GM12878 (cell line): ENCODE results near the gene OR4S1. TPM values are rescaled to one million over a fixed set of nuclear protein-coding genes. Genes with fewer than 3 reads are reported as not detected.

ENCODE experiments used
- ATAC-seq: fragments of 200-7000 bp; cut with Tn5 transposase; 3 replicates; pipeline ENCODE4 v1.9.1; 2020; ENCODE audit warnings: mild to moderate bottlenecking, moderate library complexity
- BruUV-seq: library from RNA; stranded (reverse); fragments of 400-500 nt; replicated peaks from 2 replicates; lab custom pipeline; 2021; lab: Mats Ljungman, UMichigan
- CTCF ChIA-PET: fragments of 300-600 bp; sonication (Branson Sonifier 250); formaldehyde crosslinking; extraction: SDS; loops from one replicate; lab custom pipeline; 2021; ENCODE audit warnings: inconsistent platforms; lab: Yijun Ruan, JAX
- POLR2A ChIA-PET: fragments of 350-600 bp; formaldehyde crosslinking; extraction: SDS; loops from one replicate; lab custom pipeline; 2021; ENCODE audit warnings: inconsistent platforms; lab: Charles Lee
- RAD21 ChIA-PET: fragments of 300-600 bp; sonication (Branson Sonifier 250); formaldehyde crosslinking; loops from one replicate; lab custom pipeline; 2023; ENCODE audit warnings: antibody characterized with exemption; ENCODE audit not compliant: unreplicated experiment; lab: Charles Lee
- SMC1A ChIA-PET: fragments of 300-600 bp; sonication (Branson Sonifier 250); formaldehyde crosslinking; loops from one replicate; lab custom pipeline; 2023; ENCODE audit not compliant: unreplicated experiment, uncharacterized antibody; lab: Charles Lee
- DNase-seq: peaks from one replicate; pipeline ENCODE4 v3.0.0-alpha.2; 2011; ENCODE audit warnings: low read depth, low spot score
- FAIRE-seq: peaks from 3 replicates; lab custom pipeline; 2011; peaks lifted over from hg19 to GRCh38; lab: Jason Lieb, UNC
- H2AFZ ChIP-seq: 2 replicates; pipeline ENCODE4 v1.6.0; 2011; ENCODE audit warnings: low read depth, low read length, control low read depth; ENCODE audit not compliant: control insufficient read depth
- H3K27ac ChIP-seq: 2 replicates; pipeline ENCODE4 v1.5.1; 2011; ENCODE audit warnings: control low read depth; ENCODE audit not compliant: control insufficient read depth, insufficient read depth
- H3K27me3 ChIP-seq, 2 experiments: replicated peaks in 1 of 2; 2 replicates each; pipeline versions ENCODE4 v1.6.0 to v1.6.1; 2011; ENCODE audit warnings: low read length in 1 of 2; ENCODE audit not compliant: control insufficient read depth in 2 of 2, insufficient read depth in 2 of 2
- H3K36me3 ChIP-seq, 2 experiments: 2 replicates each; pipeline ENCODE4 v1.5.1; 2011; ENCODE audit warnings: low read length in 1 of 2; ENCODE audit not compliant: control insufficient read depth in 2 of 2, insufficient read depth in 2 of 2
- H3K4me1 ChIP-seq: 2 replicates; pipeline ENCODE4 v1.6.1; 2011; ENCODE audit warnings: mild to moderate bottlenecking, low read length, moderate library complexity, mixed read lengths; ENCODE audit not compliant: control insufficient read depth, insufficient read depth
- H3K4me2 ChIP-seq: 2 replicates; pipeline ENCODE4 v1.6.0; 2011; ENCODE audit warnings: control low read depth; ENCODE audit not compliant: control insufficient read depth, insufficient read depth
- H3K4me3 ChIP-seq: fragments of 200-600 bp; sonication (generic); 2 replicates; pipeline ENCODE4 v1.5.1; 2016
- H3K79me2 ChIP-seq: 2 replicates; pipeline ENCODE4 v1.6.0; 2011; ENCODE audit warnings: low read length; ENCODE audit not compliant: control insufficient read depth, insufficient read depth
- H3K9ac ChIP-seq: 2 replicates; pipeline ENCODE4 v1.8.0; 2011; ENCODE audit warnings: low read length, control low read depth, mixed read lengths; ENCODE audit not compliant: control insufficient read depth, insufficient read depth
- H3K9me3 ChIP-seq: replicated peaks from 3 replicates; pipeline ENCODE4 v1.5.1; 2011; ENCODE audit warnings: mild to moderate bottlenecking, low read length; ENCODE audit not compliant: control insufficient read depth, insufficient read depth
- H4K20me1 ChIP-seq: 2 replicates; pipeline ENCODE4 v1.6.0; 2011; ENCODE audit not compliant: control insufficient read depth, insufficient read depth
- BCL11A ChIP-seq: IDR thresholded peaks from 2 replicates; pipeline ENCODE4 v1.6.1; 2011; ENCODE audit warnings: low read depth, low read length
- CBX5 ChIP-seq: sonication (generic); IDR thresholded peaks from 2 replicates; pipeline ENCODE4 v1.6.1; 2016; ENCODE audit warnings: low read depth, moderate library complexity, mild to moderate bottlenecking, inconsistent platforms
- EGR1 ChIP-seq, 2 experiments: IDR thresholded peaks; 1 replicate in 1 of 2; 2 replicates in 1 of 2; pipeline ENCODE4 v1.6.1; 2011 to 2012; ENCODE audit warnings: low read depth in 2 of 2, low read length in 2 of 2, borderline replicate concordance in 1 of 2, mild to moderate bottlenecking in 1 of 2, moderate library complexity in 1 of 2
- LARP7 ChIP-seq: fragments of 450-650 bp; IDR thresholded peaks from 2 replicates; pipeline ENCODE4 v1.6.1; 2017; ENCODE audit warnings: mild to moderate bottlenecking
- PBX3 ChIP-seq: IDR thresholded peaks from 2 replicates; pipeline ENCODE4 v1.6.1; 2011; ENCODE audit warnings: mild to moderate bottlenecking, low read depth, low read length, moderate library complexity; ENCODE audit not compliant: insufficient replicate concordance
- RAD51 ChIP-seq: fragments of 450-650 bp; IDR thresholded peaks from 2 replicates; pipeline ENCODE4 v1.6.1; 2016; ENCODE audit warnings: moderate library complexity, mild to moderate bottlenecking, inconsistent platforms
- SIX5 ChIP-seq: IDR thresholded peaks from 2 replicates; pipeline ENCODE4 v1.6.1; 2011; ENCODE audit warnings: mild to moderate bottlenecking, low read depth, low read length, moderate library complexity; ENCODE audit not compliant: severe bottlenecking
- ZBTB33 ChIP-seq: fragments of 450-650 bp; IDR thresholded peaks from 2 replicates; pipeline ENCODE4 v1.6.1; 2017; ENCODE audit warnings: mild to moderate bottlenecking
- WGBS: methylation state at CpG from one replicate; pipeline ENCODE4 v1.1.6; 2016; ENCODE audit warnings: low lambda C conversion rate; ENCODE audit not compliant: insufficient replicate concordance, insufficient coverage; ENCODE audit errors: missing lambda C conversion rate; 5-methylcytosine and 5-hydroxymethylcytosine counted together
- in situ Hi-C: fragments of 300-500 bp; cut with MboI; formaldehyde crosslinking; loops from 9 replicates; pipeline ENCODE4 v1.14.3; 2018; ENCODE audit warnings: mixed read lengths
- intact Hi-C: fragments of 100-400 bp; cut with micrococcal nuclease; formaldehyde crosslinking; loops from one replicate; pipeline ENCODE4 v1.14.2; 2022; ENCODE audit not compliant: unreplicated experiment
- polyA plus RNA-seq, 11 experiments: library from polyadenylated mRNA; depleted of rRNA in 4 of 11; unstranded in 6 of 11; stranded (reverse) in 5 of 11; fragments of >200 nt; fragmentation: Nextera tagmentation in 4 of 11; fragmentation: Illumina TruSeq in 1 of 11; extraction: Ambion mirVana in 4 of 11; extraction: Trizol in 1 of 11; gene quantifications; 1 replicate in 1 of 11; 2 replicates in 10 of 11; pipeline versions ENCODE4 v1.2.1 to v1.2.3, GENCODE V29; 2011 to 2016; ENCODE audit warnings: inconsistent platforms in 2 of 11, missing spikeins in 2 of 11, low read depth in 1 of 11
- total RNA-seq, 4 experiments: library from RNA; depleted of rRNA in 3 of 4; stranded (reverse); fragments of >200 nt in 3 of 4; fragmentation: Illumina TruSeq in 1 of 4; extraction: Trizol in 1 of 4; gene quantifications; 2 replicates each; pipeline versions ENCODE4 v1.2.1 to v1.2.3, GENCODE V29; 2013 to 2021
- TF ChIP-seq, protein P1 (sequence below): IDR thresholded peaks from 2 replicates; pipeline ENCODE4 v1.6.1; 2011; ENCODE audit warnings: borderline replicate concordance, low read depth, mild to moderate bottlenecking, moderate library complexity, low read length; ENCODE audit not compliant: insufficient read depth, poor library complexity, severe bottlenecking
- TF ChIP-seq, protein P2 (sequence below): fragments of 450-650 bp; formaldehyde crosslinking; IDR thresholded peaks from 2 replicates; pipeline ENCODE4 v1.5.0; 2022; ENCODE audit warnings: mild to moderate bottlenecking, missing genetic modification characterization

The OR4S1 gene
- total and polyA plus RNA-seq, 10 of the 15 experiments (the other 5 are each of a cell fraction or from before 2014, with no cell fraction given) = not detected

DNA sequence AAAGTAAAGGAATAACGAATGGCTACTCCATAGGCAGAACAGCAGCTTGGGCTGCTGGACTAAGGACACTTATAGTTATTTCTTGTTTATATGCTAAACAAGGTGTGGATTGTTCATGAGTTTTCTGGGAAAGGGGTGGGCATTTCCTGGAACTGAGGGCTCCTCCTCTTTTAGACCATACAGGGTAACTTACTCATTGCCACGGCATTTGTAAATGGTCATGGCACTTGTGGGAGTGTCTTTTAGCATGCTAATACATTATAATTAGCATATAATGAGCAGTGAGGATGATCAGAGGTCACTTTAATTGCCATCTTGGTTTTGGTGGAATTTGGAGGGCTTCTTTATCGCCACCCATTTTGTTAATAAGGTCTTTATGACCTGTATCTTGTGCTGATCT, 35.4 kb upstream of the OR4S1 start:
- CTCF ChIA-PET = no interaction called here
- Histone ChIP-seq H3K36me3 (no peaks in the 10 kb centered on the region), H2AFZ (no peak overlapping the region), H3K9ac (no peak overlapping the region), H3K4me3 (no peak overlapping the region), H3K9me3 (no peaks in the 10 kb centered on the region), H3K79me2 (no peaks in the 10 kb centered on the region), H3K27ac (no peak overlapping the region), H3K27me3 (no peaks in the 10 kb centered on the region), H4K20me1 (no peaks in the 10 kb centered on the region), H3K4me2 (no peak overlapping the region), H3K4me1 (no peaks in the 10 kb centered on the region)
- no peak for TF ChIP-seq CBX5
- no peak for TF ChIP-seq PBX3
- no peak for TF ChIP-seq LARP7
- no peak for TF ChIP-seq SIX5
- TF ChIP-seq BCL11A = no peak
- TF ChIP-seq ZBTB33 = no peak
- TF ChIP-seq, protein P1, sequence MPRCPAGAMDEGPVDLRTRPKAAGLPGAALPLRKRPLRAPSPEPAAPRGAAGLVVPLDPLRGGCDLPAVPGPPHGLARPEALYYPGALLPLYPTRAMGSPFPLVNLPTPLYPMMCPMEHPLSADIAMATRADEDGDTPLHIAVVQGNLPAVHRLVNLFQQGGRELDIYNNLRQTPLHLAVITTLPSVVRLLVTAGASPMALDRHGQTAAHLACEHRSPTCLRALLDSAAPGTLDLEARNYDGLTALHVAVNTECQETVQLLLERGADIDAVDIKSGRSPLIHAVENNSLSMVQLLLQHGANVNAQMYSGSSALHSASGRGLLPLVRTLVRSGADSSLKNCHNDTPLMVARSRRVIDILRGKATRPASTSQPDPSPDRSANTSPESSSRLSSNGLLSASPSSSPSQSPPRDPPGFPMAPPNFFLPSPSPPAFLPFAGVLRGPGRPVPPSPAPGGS = no peak
- TF ChIP-seq RAD51 = no peak
- TF ChIP-seq, protein P2, sequence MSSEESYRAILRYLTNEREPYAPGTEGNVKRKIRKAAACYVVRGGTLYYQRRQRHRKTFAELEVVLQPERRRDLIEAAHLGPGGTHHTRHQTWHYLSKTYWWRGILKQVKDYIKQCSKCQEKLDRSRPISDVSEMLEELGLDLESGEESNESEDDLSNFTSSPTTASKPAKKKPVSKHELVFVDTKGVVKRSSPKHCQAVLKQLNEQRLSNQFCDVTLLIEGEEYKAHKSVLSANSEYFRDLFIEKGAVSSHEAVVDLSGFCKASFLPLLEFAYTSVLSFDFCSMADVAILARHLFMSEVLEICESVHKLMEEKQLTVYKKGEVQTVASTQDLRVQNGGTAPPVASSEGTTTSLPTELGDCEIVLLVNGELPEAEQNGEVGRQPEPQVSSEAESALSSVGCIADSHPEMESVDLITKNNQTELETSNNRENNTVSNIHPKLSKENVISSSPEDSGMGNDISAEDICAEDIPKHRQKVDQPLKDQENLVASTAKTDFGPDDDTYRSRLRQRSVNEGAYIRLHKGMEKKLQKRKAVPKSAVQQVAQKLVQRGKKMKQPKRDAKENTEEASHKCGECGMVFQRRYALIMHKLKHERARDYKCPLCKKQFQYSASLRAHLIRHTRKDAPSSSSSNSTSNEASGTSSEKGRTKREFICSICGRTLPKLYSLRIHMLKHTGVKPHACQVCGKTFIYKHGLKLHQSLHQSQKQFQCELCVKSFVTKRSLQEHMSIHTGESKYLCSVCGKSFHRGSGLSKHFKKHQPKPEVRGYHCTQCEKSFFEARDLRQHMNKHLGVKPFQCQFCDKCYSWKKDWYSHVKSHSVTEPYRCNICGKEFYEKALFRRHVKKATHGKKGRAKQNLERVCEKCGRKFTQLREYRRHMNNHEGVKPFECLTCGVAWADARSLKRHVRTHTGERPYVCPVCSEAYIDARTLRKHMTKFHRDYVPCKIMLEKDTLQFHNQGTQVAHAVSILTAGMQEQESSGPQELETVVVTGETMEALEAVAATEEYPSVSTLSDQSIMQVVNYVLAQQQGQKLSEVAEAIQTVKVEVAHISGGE (CRISPR knock-in tag) = no peak
- TF ChIP-seq EGR1 (IDR thresholded peaks at IDR 0.05; ENCODE audit: borderline replicate concordance in 1 of 2, low read depth in 2 of 2, low read length in 2 of 2) = no peak
- POLR2A ChIA-PET = no interaction called here
- ATAC-seq (no peak), DNase-seq (no peak), FAIRE-seq (no peak)
- SMC1A ChIA-PET = no interaction called here
- WGBS = 0% methylated on average over 2 of the region's 3 CpGs
- in situ Hi-C loops = no loop called here
- RAD21 ChIA-PET = no interaction called here
- no TSS peak for BruUV-seq
- intact Hi-C loops = no loop called here
